OCI-LY3 (cell line): ENCODE results near the gene SDF2L1.

Source experiments
- CTCF ChIP-seq: fragments of 200-600, 300-600 bp; sonication (generic); IDR thresholded peaks from 2 replicates; pipeline ENCODE4 v1.5.1; 2014; ENCODE audit warnings: antibody characterized with exemption, low read length, low read depth
- EZH2phosphoT487 ChIP-seq: fragments of 200-600 bp; shearing (Covaris generic); IDR thresholded peaks from 2 replicates; pipeline ENCODE4 v1.6.1; 2018; ENCODE audit warnings: antibody characterized with exemption, mixed run types, low read depth

- TF ChIP-seq EZH2phosphoT487 (no peak), CTCF (no peak)
Observed at GRCh38 chr22:21660904-21661303, 18.8 kb downstream of the SDF2L1 start.
